Psoas muscle (tissue), 8 donors: ENCODE results near the gene SIK3. TPM values are rescaled to one million over a fixed set of nuclear protein-coding genes. Genes with fewer than 3 reads are reported as not detected.

Experiments
- ATAC-seq, 4 donors: fragments of 200-7000 bp; cut with Tn5 transposase; one replicate each; pipeline ENCODE4 v1.9.1; 2020; ENCODE audit warnings: moderate library complexity in 3 of 4, mild to moderate bottlenecking in 2 of 4
- DNase-seq, 2 donors: peaks; one replicate each; pipeline ENCODE4 v3.0.0-alpha.2; 2020
- H3K27ac ChIP-seq: fragments of 200-600 bp; one replicate; pipeline ENCODE4 v1.8.0; 2022
- H3K27me3 ChIP-seq, 3 donors: fragments of 200-600 bp in 1 of 3; one replicate each; pipeline versions ENCODE4 v1.6.1 to v1.8.0; 2013 to 2022; ENCODE audit warnings: low read length in 2 of 3, mild to moderate bottlenecking in 2 of 3, moderate library complexity in 1 of 3; ENCODE audit not compliant: insufficient read depth in 3 of 3
- H3K36me3 ChIP-seq, 2 donors: fragments of 200-600 bp in 1 of 2; one replicate each; pipeline versions ENCODE4 v1.6.1 to v1.8.0; 2013 to 2022; ENCODE audit warnings: low read depth in 1 of 2, mild to moderate bottlenecking in 1 of 2, moderate library complexity in 1 of 2; ENCODE audit not compliant: insufficient read depth in 1 of 2
- H3K4me1 ChIP-seq: fragments of 200-600 bp; one replicate; pipeline ENCODE4 v1.8.0; 2022
- H3K4me3 ChIP-seq: fragments of 200-600 bp; one replicate; pipeline ENCODE4 v1.8.0; 2022; ENCODE audit warnings: mild to moderate bottlenecking
- H3K9me3 ChIP-seq: fragments of 200-600 bp; one replicate; pipeline ENCODE4 v1.8.0; 2022
- WGBS, 3 donors: extraction: QIAGEN DNeasy Blood & Tissue Kit; methylation state at CpG; one replicate each; pipeline versions ENCODE4 v1.1.6 to v1.1.7; 2013; 5-methylcytosine and 5-hydroxymethylcytosine counted together
- intact Hi-C, 2 donors: fragments of 100-400 bp; cut with DNase I; formaldehyde crosslinking; loops; one replicate each; pipeline versions ENCODE4 v1.11.0 to v1.14.2; 2022
- long read RNA-seq, 2 donors: library from polyadenylated mRNA; unstranded; transcript quantifications; one replicate each; pipeline ENCODE4 v2.0.0, GENCODE V29; 2021
- polyA plus RNA-seq, 3 donors: library from polyadenylated mRNA; stranded (reverse); fragments of 200-250 nt; gene quantifications; one replicate each; pipeline ENCODE4 v1.2.3, GENCODE V29; 2013
- total RNA-seq, 4 donors: library from RNA; stranded (reverse); fragmentation: NEBNext Ultra II Directional in 2 of 4; extraction: Animal tissue kit (Norgen Biotek cat#: 25700) in 2 of 4; gene quantifications; one replicate each; pipeline versions ENCODE4 v1.2.1 to v1.2.4, GENCODE V29; 2021 to 2023
- TF ChIP-seq, protein P1 (sequence below): fragments of 200-600 bp; IDR thresholded peaks from one replicate; pipeline ENCODE4 v1.8.0; 2022; ENCODE audit warnings: antibody characterized with exemption
- donor health status: healthy with polysubstance abuse.
- donor health status: DM: no; HTN: no; CAD: no; lungs with moderate emphysema.
- donor health status: Bipolar disorder and iron deficiency.
- donor health status: healthy.
- donor health status: DM: yes; HTN: yes; CAD: no.
- donor health status: DM: no; HTN: no; CAD: no.
- donor health status: DM: no; HTN: no; CAD: no.
- donor health status: DM: yes; HTN: yes; CAD: no.

The SIK3 gene
- total RNA-seq (10 to 100 TPM; 39.8 to 47.4 (median 42.8) TPM), polyA plus RNA-seq (10 to 100 TPM; 16.3 to 22.2 (median 18.8) TPM)
- long read RNA-seq, donor 1, full-length matches to known transcripts = 2 of 22 reads
- long read RNA-seq, donor 1, partial matches to known transcripts = 16 of 22 reads
- long read RNA-seq, donor 1, other reads (novel, unspliced or antisense) = 4 of 22 reads
- long read RNA-seq, donor 2, full-length matches to known transcripts = 2 of 63 reads
- long read RNA-seq, donor 2, partial matches to known transcripts = 52 of 63 reads
- long read RNA-seq, donor 2, other reads (novel, unspliced or antisense) = 9 of 63 reads

GRCh38 chr11:117098269-117099232, at the start of gene SIK3:
Gene SIK3 (minus strand): TSS chr11:117098428. CDS start chr11:117098415, 13 bp downstream.
- H3K27me3 ChIP-seq = no peaks in the 10 kb centered on the region
- peak; percentile 91 to 93 (median 93) for ATAC-seq

DNA sequence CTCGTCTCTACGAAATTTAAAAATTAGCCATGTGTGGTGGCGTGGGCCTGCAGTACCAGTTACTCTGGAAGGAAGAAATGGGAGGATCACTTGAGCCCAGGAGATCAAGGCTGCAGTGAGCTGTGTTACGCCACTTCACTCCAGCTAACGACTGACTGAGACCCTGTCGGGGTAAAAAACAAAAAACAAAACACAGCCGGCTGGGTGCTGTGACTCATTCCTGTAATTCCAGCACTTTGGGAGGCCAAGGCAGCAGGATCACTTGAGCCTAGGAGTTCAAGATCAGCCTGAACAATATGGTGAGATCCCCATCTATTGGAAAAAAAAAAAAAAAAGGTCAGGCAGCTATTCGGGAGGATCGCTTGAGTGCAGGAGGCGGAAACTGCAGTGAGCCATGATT, 48.3 kb upstream of the SIK3 start:
- no peaks in the 10 kb centered on the region for H3K27me3 ChIP-seq
- H3K9me3 ChIP-seq = no peaks in the 10 kb centered on the region
- WGBS, 3 donors = 53 to 68% (median 61%) methylated on average over 10 of the region's 10 CpGs
- H3K4me3 ChIP-seq = peak overlapping the region; percentile 98
- peaks cover 42% of the 10 kb centered on the region for H3K4me1 ChIP-seq
- intact Hi-C loops = no loop called here
- H3K36me3 ChIP-seq = peaks cover 0 to 14% of the 10 kb centered on the region in 2 donors
- ATAC-seq (no peak), DNase-seq (no peak)
- peak overlapping the region; percentile 87 for H3K27ac ChIP-seq
- TF ChIP-seq, protein P1, sequence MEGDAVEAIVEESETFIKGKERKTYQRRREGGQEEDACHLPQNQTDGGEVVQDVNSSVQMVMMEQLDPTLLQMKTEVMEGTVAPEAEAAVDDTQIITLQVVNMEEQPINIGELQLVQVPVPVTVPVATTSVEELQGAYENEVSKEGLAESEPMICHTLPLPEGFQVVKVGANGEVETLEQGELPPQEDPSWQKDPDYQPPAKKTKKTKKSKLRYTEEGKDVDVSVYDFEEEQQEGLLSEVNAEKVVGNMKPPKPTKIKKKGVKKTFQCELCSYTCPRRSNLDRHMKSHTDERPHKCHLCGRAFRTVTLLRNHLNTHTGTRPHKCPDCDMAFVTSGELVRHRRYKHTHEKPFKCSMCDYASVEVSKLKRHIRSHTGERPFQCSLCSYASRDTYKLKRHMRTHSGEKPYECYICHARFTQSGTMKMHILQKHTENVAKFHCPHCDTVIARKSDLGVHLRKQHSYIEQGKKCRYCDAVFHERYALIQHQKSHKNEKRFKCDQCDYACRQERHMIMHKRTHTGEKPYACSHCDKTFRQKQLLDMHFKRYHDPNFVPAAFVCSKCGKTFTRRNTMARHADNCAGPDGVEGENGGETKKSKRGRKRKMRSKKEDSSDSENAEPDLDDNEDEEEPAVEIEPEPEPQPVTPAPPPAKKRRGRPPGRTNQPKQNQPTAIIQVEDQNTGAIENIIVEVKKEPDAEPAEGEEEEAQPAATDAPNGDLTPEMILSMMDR = no peak

More at GRCh38 chr11:117098269-117099232, at the start of gene SIK3:
- TF ChIP-seq, protein P1 = peak; percentile 39
- H3K4me1 ChIP-seq = peaks cover 52% of the 10 kb centered on the region
- 2 to 5% (median 2%) methylated on average over 25 to 76 of the region's 78 CpGs for WGBS, 3 donors
- intact Hi-C loops = loop anchor here in 1 of 2 donors (5.0 kb wide), 2 partner anchors 51 to 106 kb away; no protein-coding TSS in a partner anchor
- H3K9me3 ChIP-seq = no peaks in the 10 kb centered on the region
- no peaks in the 10 kb centered on the region for H3K36me3 ChIP-seq
- H3K4me3 ChIP-seq = peak within 1 kb of the TSS; percentile 89
- peak; percentile 95 to 97 for DNase-seq
- H3K27ac ChIP-seq = peak within 1 kb of the TSS; percentile 93

GRCh38 chr11:117145393-117145761, 47.1 kb upstream of the SIK3 start:
- peak overlapping the region; percentile 98 for H3K4me3 ChIP-seq
- WGBS, 3 donors = 3 to 5% (median 4%) methylated on average over 5 of the region's 5 CpGs
- peaks cover 39% of the 10 kb centered on the region for H3K4me1 ChIP-seq
- peaks cover 0 to 14% of the 10 kb centered on the region in 2 donors for H3K36me3 ChIP-seq
- no peaks in the 10 kb centered on the region for H3K27me3 ChIP-seq
- TF ChIP-seq, protein P1 = no peak
- no peak for DNase-seq
- intact Hi-C loops = no loop called here
- H3K27ac ChIP-seq = peak overlapping the region; percentile 87
- no peaks in the 10 kb centered on the region for H3K9me3 ChIP-seq
- no peak for ATAC-seq

DNA sequence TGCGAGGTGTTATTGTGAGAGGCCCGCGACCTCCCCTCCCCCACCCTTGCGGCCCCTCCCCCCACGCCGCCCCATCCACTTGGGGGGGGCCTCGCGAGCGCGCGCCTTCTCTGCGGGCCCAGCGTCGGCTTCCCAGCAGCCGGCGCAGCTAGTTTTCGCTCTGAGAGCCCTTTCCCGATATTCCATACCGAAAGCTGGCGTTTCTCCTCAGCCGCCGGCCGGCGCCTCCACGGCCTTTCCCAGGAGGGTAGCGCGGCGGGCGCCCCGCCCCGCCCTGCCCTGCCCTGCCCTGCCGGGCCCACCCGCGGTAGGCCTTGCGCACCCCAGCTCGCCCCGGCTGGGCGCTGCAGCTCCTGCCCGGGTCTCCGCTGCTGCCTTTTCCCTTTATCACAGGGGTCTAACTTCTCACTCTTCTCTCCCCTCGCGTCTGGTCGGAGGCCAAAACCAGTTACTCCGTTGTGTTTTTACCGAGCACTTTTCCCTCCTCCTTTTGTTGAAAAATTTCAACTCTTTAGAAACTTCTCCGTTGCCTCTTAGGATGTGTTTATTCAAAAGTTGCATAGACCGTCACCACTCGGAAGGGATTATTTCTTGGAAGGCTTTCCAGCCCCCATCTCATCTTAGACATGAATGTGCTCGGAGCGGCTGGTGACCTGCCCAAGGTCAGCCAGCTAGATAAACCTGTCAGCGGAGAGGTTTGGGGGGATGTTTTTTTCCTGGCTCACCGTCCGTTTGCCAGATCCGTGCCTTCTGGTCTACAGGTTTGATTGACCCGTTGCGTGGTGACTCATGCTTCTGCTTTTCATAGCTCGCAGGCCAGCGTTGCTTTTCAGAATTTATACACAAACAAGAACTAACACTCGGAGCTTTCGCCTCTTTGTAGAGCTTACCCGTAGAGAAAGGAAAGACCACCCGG, 46.5 kb upstream of the SIK3 start:
- Histone ChIP-seq H3K36me3 (peaks cover 0 to 14% of the 10 kb centered on the region in 2 donors), H3K4me1 (peaks cover 34% of the 10 kb centered on the region), H3K27me3 (no peaks in the 10 kb centered on the region), H3K27ac (peak overlapping the region; percentile 87), H3K9me3 (no peaks in the 10 kb centered on the region), H3K4me3 (peak overlapping the region; percentile 98)
- ATAC-seq (peak; percentile 78 to 81 (median 79)), DNase-seq (peak; percentile 53 to 64)
- 0 to 1% (median 0%) methylated on average over 31 to 62 of the region's 62 CpGs for WGBS, 3 donors
- TF ChIP-seq, protein P1 = no peak
- intact Hi-C loops = no loop called here
